Right hindlimb (tissue), 1 donor: ENCODE results near the gene ZBTB9.
A peak's percentile ranks its signal among the peaks of the same experiment; 100 is the strongest.

Experiments
- DNase-seq: peaks from one replicate; pipeline ENCODE4 v3.0.0-alpha.2; 2018

The ZBTB9 gene

DNA sequence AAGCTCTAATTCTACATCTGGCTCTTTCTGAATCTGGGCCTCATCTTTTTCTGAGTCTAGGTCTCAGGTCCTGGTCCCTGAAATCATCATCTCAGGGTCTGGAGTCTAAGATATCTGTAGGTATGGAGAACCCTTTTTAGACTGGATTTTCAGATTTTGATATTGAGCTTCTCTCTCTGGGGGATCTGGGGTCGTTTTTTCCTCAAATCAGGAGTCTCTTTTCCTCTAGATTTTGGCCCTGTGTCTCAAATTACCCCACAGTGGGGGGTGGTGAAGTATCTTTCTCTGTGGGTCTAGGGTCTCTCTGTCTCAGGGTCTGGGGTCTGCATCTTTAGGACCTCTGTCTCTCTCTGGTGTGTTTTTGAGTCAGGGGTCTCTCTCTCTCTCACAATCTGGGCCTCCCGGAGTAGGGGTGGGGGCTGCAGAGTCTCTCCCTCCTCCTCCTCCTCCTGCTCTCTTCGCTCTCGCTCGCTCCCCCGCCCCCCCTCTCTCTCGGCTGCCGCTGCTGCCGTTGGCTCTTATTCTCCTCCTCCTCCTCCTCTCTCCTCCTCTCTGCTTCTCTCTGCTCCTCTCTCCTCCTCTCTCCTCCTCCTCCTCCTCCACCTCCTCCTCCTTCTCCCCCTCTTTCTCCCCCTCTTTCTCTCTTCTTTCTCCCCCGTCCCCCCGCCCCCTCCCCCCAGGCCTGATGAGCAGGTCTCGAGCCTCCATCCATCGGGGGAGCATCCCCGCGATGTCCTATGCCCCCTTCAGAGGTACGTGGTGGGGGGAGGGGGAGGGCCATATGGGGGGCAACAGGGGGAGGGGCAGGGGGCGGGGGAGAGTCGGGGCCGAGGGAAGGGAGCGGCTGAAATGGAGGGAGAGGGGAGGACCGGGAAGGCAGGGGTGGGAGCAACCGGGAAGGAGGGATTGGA is 34.5 kb upstream of the ZBTB9 start, which contains the start of gene SYNGAP1:
SYNGAP1 (plus strand) TSS at position 486 of the 911 bp plus-strand sequence; CDS start at position 686, 200 bp downstream.
- peak; percentile 89 for DNase-seq

DNA sequence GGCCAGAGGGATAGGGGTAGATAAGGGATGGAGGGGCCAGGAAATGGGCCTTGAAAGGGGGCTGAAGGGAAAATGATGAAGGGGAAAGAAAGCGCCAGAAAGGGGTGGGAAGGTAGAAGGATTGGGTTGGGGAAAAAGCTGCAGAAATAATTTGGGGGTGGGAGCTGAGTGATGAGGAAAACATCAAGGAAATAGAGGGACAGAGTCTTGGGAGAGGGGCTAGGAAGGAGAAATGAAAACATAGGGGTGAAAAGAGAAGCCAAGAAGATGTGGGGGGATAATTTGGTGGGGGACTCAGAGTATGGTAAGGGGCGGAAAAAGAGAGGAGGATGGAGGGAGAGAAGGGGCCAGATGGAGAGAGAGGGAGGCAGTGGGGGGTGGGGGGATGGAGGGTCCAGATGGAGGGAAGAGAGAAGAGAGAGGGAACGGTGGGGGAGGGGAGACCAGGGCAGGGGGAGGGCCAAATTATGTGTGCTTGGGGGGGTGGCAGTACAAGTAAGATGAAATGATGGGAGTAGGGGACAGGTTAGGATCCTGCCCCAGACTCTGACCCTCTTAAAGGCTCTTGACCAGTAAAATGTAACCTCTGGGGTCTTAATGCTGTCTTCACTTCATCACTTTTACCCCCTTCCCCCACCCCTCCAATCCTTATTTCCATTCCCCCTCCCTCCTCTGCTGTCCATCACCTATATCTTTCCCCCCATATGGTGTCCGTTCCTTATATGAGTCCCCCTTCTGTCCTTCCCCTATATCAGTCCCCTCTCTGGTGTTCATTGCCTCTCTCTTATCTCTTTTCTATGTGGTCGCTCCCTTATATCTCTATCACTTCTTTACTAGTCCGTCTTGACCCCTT is 33.7 kb upstream of the ZBTB9 start:
- DNase-seq: no peak

DNA sequence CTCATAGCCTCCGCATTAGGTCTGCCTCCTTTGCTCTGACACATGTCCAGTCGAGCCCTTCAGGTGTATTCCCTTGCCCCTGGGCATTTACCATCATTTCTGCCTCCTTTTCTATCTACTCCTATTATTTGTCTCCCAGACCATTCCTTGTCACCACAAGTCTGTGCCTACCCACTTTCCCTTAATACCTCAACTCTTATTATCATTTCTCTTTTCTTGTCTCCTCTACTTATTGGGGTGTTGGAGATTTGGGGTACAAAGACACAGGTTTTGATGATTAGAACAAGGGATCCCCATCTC is 33.1 kb upstream of the ZBTB9 start:
- DNase-seq: no peak

DNA sequence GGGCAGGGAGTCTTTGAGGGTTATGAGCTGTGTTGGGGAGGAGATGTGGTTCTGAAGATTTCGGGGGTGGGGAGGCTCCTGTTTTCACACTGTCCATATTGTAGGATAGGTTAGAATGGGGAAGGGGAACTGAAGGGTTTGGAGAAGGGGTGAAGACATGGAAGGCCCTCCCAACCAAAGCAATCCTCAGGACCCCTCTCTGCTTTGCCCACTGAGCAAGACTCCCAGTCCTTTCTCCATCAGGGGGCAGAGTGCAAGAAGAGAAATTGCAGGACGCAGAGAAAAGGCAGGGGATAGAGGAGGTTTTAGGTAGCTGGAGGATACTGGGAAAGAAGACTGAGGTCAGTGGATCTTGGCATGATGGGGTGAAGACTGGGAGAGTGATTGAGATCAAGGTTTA is 30.6 kb upstream of the ZBTB9 start:
- DNase-seq: no peak

DNA sequence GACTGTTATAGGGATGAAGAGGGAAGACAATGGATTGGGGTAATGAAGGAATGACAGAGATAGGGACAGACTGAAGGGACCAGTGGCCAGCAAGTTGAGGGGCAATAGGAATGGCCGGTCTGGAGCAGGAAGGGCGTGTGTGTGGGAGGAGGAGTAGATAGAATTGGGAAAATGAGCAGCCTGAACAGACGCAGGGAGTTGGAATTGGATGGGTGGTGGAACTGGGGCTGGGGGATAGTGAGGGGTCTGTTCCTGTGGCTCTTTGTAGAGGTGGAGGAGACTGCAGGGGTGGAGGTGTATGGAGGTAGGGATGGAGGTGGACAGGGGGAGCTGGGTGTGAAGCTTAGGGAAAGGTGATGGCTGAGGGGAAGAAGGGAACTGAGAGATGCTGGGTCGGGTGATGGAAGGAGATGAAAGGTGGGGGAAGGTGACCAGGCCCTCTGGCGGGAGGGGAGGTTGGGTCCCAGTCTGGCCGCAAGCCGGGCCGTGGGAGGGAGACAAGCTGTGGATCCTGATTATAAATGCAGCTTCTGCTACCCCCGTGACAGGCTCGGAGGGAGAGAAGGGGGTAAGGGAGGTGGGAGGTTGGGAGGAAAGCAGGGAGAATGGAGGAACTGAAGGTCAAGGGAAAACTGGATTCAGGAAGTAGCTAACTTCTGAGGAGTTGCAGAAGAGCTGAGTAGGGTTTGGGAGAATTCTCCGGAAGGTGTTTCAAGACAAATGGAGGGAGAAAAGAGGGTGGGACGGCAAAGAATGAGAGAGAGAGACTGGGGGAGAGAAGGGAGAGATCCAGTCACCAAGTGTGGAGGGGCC is 29.3 kb upstream of the ZBTB9 start:
- DNase-seq: peak; percentile 53

GRCh38 chr6:33425668-33426577 is 28.5 kb upstream of the ZBTB9 start:
- DNase-seq: peak; percentile 94

GRCh38 chr6:33426590-33427511 is 27.5 kb upstream of the ZBTB9 start:
- DNase-seq: no peak

DNA sequence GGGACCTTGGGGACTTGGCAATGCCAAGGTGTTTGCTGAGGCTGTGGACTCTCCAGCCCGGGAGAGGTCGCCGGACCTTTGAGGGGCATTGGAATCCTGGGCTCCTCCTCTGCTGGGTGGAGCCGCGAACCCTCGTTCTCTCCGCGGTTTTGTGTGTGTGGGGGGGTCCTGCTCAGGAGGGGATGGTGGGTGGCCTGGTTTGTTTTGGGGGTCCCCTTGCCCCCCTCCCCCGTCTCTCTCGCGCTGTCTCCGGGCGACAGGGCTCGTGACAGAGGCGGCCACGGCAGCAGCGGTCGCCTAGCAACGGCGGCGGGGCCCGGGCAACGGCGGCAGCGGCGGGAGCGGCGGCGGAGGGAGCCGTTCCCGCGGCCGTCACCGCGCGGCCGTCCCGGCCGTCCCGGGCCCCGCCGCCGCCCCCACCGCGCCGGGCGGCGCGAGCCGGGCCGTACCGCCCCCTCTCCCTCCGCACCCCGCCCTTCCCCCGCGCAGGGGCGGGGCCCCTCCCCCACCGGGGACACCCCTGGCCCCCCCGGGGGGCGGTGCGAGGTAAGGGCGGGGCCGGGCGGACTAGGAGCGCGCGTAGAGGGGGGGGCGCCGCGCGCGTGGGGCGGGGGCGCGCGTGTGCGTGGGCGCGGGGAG is 26.7 kb upstream of the ZBTB9 start:
- DNase-seq: peak; percentile 55

- peak; percentile 47 for DNase-seq
These were observed 26.0 kb upstream of the ZBTB9 start for GRCh38 chr6:33428224-33428965.

- DNase-seq: no peak
These were observed 25.2 kb upstream of the ZBTB9 start for GRCh38 chr6:33428966-33429749.

GRCh38 chr6:33429750-33430052 is 24.7 kb upstream of the ZBTB9 start:
- DNase-seq: no peak

GRCh38 chr6:33430334-33430733 is 24.0 kb upstream of the ZBTB9 start:
- DNase-seq: no peak

- peak; percentile 89 for DNase-seq
These were observed 23.1 kb upstream of the ZBTB9 start for GRCh38 chr6:33430991-33431879.

- DNase-seq: no peak
These were observed 22.4 kb upstream of the ZBTB9 start for GRCh38 chr6:33431880-33432541.

DNA sequence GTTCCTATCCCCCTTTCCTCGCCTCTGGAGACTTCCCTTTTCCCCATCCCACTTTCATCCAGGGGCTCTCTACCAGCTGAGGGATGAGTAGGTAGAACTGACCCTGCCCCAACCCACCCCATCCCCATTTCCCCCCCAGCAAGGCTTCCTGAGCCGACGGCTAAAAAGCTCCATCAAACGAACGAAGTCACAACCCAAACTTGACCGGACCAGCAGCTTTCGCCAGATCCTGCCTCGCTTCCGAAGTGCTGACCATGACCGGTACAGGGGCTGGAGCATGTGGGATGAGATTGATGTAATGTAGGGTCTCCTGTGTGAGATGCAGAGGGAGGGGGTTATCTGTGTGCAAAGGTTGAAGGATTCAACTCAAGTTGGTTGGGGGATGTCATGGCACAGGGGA is 21.8 kb upstream of the ZBTB9 start:
- DNase-seq: no peak

- no peak for DNase-seq
These were observed 21.3 kb upstream of the ZBTB9 start for GRCh38 chr6:33433001-33433543.
